Mesodermal cell (in vitro differentiated cells): ENCODE data around the gene LARP4.
"Not testable (repeated sequence)": the region's sequence is repeated elsewhere in the genome, so short reads cannot be mapped to it uniquely, and the experiment has no call there.

ENCODE experiments used
- H3K27ac ChIP-seq: 2 replicates; pipeline ENCODE4 v1.7.0; 2013; ENCODE audit warnings: mild to moderate bottlenecking, low read depth, low read length, moderate library complexity; ENCODE audit not compliant: severe bottlenecking
- H3K36me3 ChIP-seq: 2 replicates; pipeline ENCODE4 v1.7.1; 2013; ENCODE audit warnings: mild to moderate bottlenecking, low read length, moderate library complexity; ENCODE audit not compliant: control insufficient read depth, insufficient read depth
- H3K4me1 ChIP-seq: one replicate; pipeline ENCODE4 v1.7.1; 2013; ENCODE audit warnings: mild to moderate bottlenecking, low read length; ENCODE audit not compliant: insufficient read depth, control insufficient read depth, poor library complexity, severe bottlenecking
- H3K4me3 ChIP-seq: 2 replicates; pipeline ENCODE4 v1.7.0; 2013; ENCODE audit warnings: low read length, control low read depth, mild to moderate bottlenecking; ENCODE audit not compliant: insufficient read depth, poor library complexity, severe bottlenecking; ENCODE audit errors: extremely low read depth
- H3K9me3 ChIP-seq: 2 replicates; pipeline ENCODE4 v1.7.1; 2013; ENCODE audit warnings: mild to moderate bottlenecking, low read length, moderate library complexity; ENCODE audit not compliant: control insufficient read depth
- WGBS, 2 experiments: methylation state at CpG; one replicate each; pipeline ENCODE4 v1.1.5; 2013; ENCODE audit warnings: missing lambda C conversion rate in 2 of 2; ENCODE audit not compliant: insufficient coverage in 2 of 2; 5-methylcytosine and 5-hydroxymethylcytosine counted together

Gene LARP4

GRCh38 chr12:50483488-50483887, 82.8 kb downstream of the LARP4 start:
- Histone ChIP-seq H3K9me3 (no peaks in the 10 kb centered on the region), H3K27ac (no peak overlapping the region), H3K36me3 (peaks cover 1% of the 10 kb centered on the region), H3K4me1 (no peaks in the 10 kb centered on the region), H3K4me3 (no peak overlapping the region)
- 100% methylated on average over 1 of the region's 1 CpG for WGBS, 2 experiments

- Histone ChIP-seq H3K4me3 (no peak overlapping the region), H3K9me3 (peaks cover 25% of the 10 kb centered on the region), H3K4me1 (no peaks in the 10 kb centered on the region), H3K27ac (no peak overlapping the region), H3K36me3 (no peaks in the 10 kb centered on the region)
- WGBS, 2 experiments = 100% methylated on average over 2 to 3 of the region's 5 CpGs
Measured at GRCh38 chr12:50488801-50489200, 88.1 kb downstream of the LARP4 start.

- H3K36me3 ChIP-seq, H3K27ac ChIP-seq, H3K4me3 ChIP-seq, H3K4me1 ChIP-seq: not testable (repeated sequence)
- 91 to 97% methylated on average over 3 to 6 of the region's 11 CpGs for WGBS, 2 experiments
- peaks cover 27% of the 10 kb centered on the region for H3K9me3 ChIP-seq
Measured at GRCh38 chr12:50498119-50498518, 97.4 kb downstream of the LARP4 start.

GRCh38 chr12:50504798-50505674, 104.4 kb downstream of the LARP4 start, which contains the start of gene DIP2B:
Gene DIP2B (plus strand): TSS chr12:50504985. CDS start chr12:50505141, 156 bp downstream.
- Histone ChIP-seq H3K27ac (peak within 1 kb of the TSS; percentile 91), H3K36me3 (peaks cover 3% of the 10 kb centered on the region)
- 1% methylated on average over 36 to 60 of the region's 77 CpGs for WGBS, 2 experiments

GRCh38 chr12:50505675-50506530, 105.2 kb downstream of the LARP4 start:
- Histone ChIP-seq H3K4me1 (peaks cover 27% of the 10 kb centered on the region), H3K4me3 (peak overlapping the region; percentile 89), H3K27ac (peak overlapping the region; percentile 91), H3K9me3 (no peaks in the 10 kb centered on the region), H3K36me3 (peaks cover 3% of the 10 kb centered on the region)
- 2 to 3% methylated on average over 5 to 10 of the region's 11 CpGs for WGBS, 2 experiments

More at GRCh38 chr12:50504798-50505674, 104.4 kb downstream of the LARP4 start, which contains the start of gene DIP2B:
- H3K4me3 ChIP-seq = peak within 1 kb of the TSS; percentile 89
- peaks cover 27% of the 10 kb centered on the region for H3K4me1 ChIP-seq
- no peaks in the 10 kb centered on the region for H3K9me3 ChIP-seq

- no peaks in the 10 kb centered on the region for H3K9me3 ChIP-seq
- peaks cover 3% of the 10 kb centered on the region for H3K36me3 ChIP-seq
- H3K4me3 ChIP-seq = peak overlapping the region; percentile 89
- peaks cover 27% of the 10 kb centered on the region for H3K4me1 ChIP-seq
- no peak overlapping the region for H3K27ac ChIP-seq
- 55 to 93% methylated on average over 2 of the region's 2 CpGs for WGBS, 2 experiments
Measured at GRCh38 chr12:50506753-50507473, 106.2 kb downstream of the LARP4 start.

- peak overlapping the region; percentile 43 for H3K27ac ChIP-seq
Measured at GRCh38 chr12:50507474-50507838, 106.8 kb downstream of the LARP4 start.

GRCh38 chr12:50507930-50508329, 107.2 kb downstream of the LARP4 start:
- 100% methylated on average over 1 of the region's 2 CpGs for WGBS, 2 experiments
- Histone ChIP-seq H3K9me3 (no peaks in the 10 kb centered on the region), H3K4me1 (peaks cover 27% of the 10 kb centered on the region), H3K27ac (peak overlapping the region; percentile 43), H3K36me3 (peaks cover 3% of the 10 kb centered on the region), H3K4me3 (no peak overlapping the region)

More at GRCh38 chr12:50507474-50507838, 106.8 kb downstream of the LARP4 start:
- Histone ChIP-seq H3K4me3 (no peak overlapping the region), H3K4me1 (peaks cover 27% of the 10 kb centered on the region), H3K36me3 (peaks cover 3% of the 10 kb centered on the region), H3K9me3 (no peaks in the 10 kb centered on the region)
- 80 to 96% methylated on average over 4 to 5 of the region's 11 CpGs for WGBS, 2 experiments

GRCh38 chr12:50508414-50508813, 107.7 kb downstream of the LARP4 start:
- no peak overlapping the region for H3K27ac ChIP-seq
- peaks cover 3% of the 10 kb centered on the region for H3K36me3 ChIP-seq
- no peaks in the 10 kb centered on the region for H3K9me3 ChIP-seq
- WGBS, 2 experiments = 90 to 96% methylated on average over 3 of the region's 6 CpGs
- H3K4me3 ChIP-seq = no peak overlapping the region
- H3K4me1 ChIP-seq = peaks cover 27% of the 10 kb centered on the region

GRCh38 chr12:50508970-50509663, 108.4 kb downstream of the LARP4 start:
- H3K4me3 ChIP-seq = no peak overlapping the region
- H3K27ac ChIP-seq = no peak overlapping the region
- peaks cover 3% of the 10 kb centered on the region for H3K36me3 ChIP-seq
- 85 to 88% methylated on average over 5 to 6 of the region's 7 CpGs for WGBS, 2 experiments
- H3K4me1 ChIP-seq = peaks cover 27% of the 10 kb centered on the region
- no peaks in the 10 kb centered on the region for H3K9me3 ChIP-seq
